GM10847 (cell line): ENCODE results near the gene C6orf62.

Experiments used
- POLR2A ChIP-seq: IDR thresholded peaks from 2 replicates; pipeline ENCODE4 v1.6.1; 2011; ENCODE audit not compliant: insufficient read length; ENCODE audit errors: extremely low read depth

Gene C6orf62

GRCh38 chr6:24743944-24744335, 25.0 kb upstream of the C6orf62 start:
- TF ChIP-seq POLR2A = no peak

DNA sequence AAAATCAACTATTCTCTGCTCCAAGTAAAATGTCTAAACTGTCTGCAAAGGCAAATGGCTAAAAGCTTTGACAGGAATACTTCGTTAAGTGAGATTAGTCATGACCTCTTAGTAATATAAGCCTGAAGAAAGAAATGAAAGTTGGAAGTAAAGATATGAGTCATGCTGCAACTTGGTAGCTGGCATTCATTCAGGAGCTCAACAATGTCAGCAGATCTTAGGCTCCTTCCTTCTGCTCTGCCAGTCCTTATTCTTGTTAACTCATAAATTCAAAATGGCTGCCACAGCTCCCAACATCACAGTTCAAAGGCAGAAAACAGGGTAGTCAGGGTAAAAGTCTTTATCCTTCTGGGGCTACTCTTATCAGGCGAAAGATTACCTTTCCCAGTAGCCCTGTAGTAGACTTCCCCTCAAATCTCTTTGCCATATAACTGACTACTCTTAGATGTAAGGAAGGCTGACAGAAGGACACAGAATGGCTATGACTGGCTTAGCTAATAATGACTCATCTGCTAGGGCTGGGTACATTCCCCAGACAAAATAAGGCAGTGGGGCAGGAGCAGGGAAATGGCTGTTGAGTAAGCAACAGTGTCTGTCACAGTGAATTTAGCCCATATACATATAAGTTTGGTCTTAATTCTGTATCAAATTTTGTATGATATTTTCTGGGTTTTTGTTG, 24.4 kb upstream of the C6orf62 start:
- no peak for TF ChIP-seq POLR2A

- no peak for TF ChIP-seq POLR2A
These were observed 23.3 kb upstream of the C6orf62 start for GRCh38 chr6:24742216-24742738.

- no peak for TF ChIP-seq POLR2A
These were observed 21.9 kb upstream of the C6orf62 start for GRCh38 chr6:24740861-24741260.

DNA sequence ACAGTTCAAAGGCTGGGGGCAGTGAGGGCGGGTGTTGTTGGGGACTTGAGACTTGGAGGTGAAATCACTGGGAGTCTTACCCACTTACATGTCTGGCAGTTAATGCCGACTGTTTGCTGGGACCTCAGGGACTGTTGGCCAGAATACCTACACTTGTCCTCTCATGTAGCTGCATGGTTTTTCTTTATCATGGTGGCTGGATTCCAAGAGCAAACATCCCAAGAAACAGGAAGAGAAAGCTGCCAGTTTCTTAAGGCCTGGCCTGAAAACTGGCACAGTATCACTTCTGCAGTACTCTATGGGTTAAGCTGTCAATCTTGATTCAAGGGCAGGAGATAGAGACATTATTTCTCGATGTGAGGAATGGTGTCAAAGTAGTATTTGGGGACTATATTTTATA, 19.8 kb upstream of the C6orf62 start:
- TF ChIP-seq POLR2A = no peak

GRCh38 chr6:24734166-24734565, 15.2 kb upstream of the C6orf62 start:
- no peak for TF ChIP-seq POLR2A

GRCh38 chr6:24723270-24723669, 4.3 kb upstream of the C6orf62 start:
- no peak for TF ChIP-seq POLR2A

- TF ChIP-seq POLR2A = peak; percentile 79
These were observed 2.7 kb upstream of the C6orf62 start for GRCh38 chr6:24721461-24722215.

DNA sequence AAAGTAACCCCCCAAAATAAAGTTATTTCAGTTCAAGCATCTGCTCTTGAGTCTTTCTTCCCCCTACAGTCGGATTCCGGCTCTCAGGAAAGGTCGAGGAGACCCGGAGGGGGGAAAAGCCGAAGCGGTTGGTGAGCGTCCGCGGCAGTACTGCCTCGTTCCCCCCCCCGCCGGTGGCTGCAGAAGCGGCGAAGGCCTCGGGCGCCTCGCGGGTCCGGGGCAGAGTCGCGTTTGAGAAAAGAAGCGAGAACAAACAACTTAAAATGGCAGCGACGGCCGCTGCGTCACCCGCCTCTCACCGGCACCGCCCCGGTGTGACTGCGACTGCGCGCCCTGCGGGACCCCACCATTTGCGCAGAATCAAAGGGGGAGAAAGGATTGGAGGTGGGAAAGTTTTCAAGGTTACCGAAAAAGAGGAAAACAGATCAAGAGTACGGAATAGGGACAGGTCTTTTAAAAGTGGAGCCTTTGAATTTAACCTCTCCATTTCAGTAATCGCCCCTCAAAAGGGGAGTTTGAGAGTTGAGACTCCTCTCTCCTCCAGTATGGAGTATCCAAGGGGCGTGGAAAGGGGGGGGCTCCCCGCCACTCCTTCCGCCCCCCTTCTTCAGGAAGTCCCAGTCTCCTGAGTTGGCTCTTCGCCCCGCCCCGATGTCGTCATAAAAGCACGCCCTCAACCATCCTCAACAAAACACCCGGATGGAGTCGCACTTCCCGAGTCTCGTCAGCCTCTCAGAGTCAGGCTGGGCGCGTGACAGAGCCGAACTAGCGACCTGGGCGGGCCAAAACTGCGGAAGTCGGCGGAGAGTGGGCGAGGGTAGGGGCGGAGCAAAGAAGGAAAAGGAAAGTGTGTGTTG, 1.9 kb upstream of the C6orf62 start:
- peak; percentile 97 for TF ChIP-seq POLR2A

DNA sequence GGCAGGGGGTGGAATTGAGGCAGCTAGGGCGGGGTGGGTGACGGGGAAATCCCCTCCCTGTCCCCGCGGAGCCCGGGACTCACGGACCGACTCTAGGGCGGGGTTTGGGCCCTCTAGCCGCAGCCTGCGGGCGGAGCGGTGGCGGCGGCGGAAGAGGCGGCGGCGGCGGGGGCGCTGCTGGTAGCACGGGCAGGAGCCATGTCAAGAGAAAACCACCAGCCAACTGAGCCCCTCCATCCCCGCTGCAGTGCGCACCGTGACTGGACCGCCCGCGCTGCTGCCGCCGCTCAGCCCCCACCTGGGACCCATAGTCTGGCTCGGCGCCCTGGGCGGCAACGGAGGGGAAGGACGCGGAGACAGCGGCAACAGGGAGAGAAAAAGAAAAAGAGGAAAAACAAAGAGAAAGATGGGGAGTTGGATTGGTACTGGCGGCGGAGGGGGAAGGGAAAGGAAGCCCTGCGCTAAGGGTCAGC, 1.2 kb upstream of the C6orf62 start:
- peak; percentile 50 for TF ChIP-seq POLR2A

- TF ChIP-seq POLR2A = no peak
These were observed 367 bp downstream of the C6orf62 start for GRCh38 chr6:24718449-24719124.

DNA sequence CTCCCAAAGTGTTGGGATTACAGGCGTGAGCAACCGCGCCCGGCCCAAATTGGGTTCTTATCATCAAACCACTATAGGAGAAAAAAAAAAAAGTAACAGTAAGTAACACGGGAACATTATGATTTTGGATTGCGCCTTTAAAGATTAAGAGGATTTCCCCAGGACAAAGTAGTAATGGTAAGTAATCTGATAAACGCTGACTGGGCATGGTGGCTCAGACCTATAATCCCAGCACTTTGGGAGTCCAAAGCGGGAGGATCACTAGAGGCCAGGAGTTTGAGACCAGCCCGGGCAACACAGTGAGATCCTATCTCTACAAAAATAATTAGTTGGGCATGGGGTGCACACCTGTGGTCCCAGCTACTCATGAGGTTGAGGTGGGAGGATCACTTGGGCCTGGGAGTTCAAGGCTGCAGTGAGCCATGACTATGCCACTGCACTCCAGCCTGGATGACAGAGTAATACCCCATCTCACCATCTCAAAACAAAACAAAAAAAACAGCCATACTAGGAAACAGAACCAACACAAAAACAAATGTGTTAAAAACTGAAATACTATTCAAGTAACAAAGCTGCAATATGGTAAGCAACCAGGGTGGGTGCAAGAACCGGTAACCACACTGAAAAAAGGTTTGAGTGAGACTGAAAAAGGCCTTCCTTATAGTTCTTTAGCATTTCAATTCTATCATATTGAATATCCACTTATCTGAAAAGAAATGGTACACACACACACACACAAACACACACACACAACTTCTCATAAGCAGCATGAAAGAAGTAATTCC, 8.2 kb downstream of the C6orf62 start:
- no peak for TF ChIP-seq POLR2A

DNA sequence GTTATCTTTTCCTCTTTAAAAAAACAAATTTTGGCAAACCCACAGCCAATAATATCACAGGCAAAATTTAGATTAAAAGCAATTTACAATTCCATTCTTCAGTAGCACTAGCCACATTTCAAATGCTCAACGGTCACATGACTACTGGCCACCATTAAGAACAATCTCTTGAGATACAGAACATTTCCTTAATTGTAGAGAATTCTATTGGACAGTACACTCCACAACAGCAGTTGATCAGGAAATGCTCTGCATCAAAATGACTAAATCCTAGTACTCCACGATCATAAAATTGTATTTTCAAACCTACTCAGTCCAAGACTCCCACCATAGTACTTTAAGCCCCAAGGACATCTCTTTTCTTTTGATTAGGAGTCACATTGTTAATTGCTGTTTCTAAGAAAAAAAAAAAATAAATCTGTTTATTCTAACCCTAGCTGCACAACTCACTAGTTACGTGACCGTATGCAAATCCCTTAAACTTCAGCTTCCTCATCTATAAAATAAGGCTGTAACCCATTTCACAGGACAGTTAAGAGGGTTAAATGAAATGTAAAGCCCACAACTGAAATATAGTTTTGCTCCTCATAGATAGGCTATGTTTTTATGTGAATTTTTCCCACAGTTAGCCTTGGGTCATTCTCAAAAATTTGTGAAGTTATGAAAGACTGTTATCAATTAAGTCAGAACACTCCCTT, 9.8 kb downstream of the C6orf62 start:
- no peak for TF ChIP-seq POLR2A
